GM06990 (cell line): ENCODE data around the gene NFATC2IP.

Source experiments
- DNase-seq: peaks from one replicate; pipeline ENCODE4 v3.0.0-alpha.2; 2011; ENCODE audit not compliant: insufficient read length; ENCODE audit errors: extremely low read depth
- H3K27me3 ChIP-seq: replicated peaks from 2 replicates; pipeline ENCODE4 v1.6.0; 2011; ENCODE audit warnings: low read length; ENCODE audit not compliant: control insufficient read depth, insufficient read depth
- H3K36me3 ChIP-seq: 2 replicates; pipeline ENCODE4 v1.5.1; 2011; ENCODE audit warnings: low read length; ENCODE audit not compliant: control insufficient read depth, insufficient read depth
- H3K4me3 ChIP-seq: replicated peaks from 2 replicates; pipeline ENCODE4 v1.5.1; 2011; ENCODE audit warnings: low read depth, mild to moderate bottlenecking, control low read depth, low read length
- TF ChIP-seq, protein P1 (sequence below): IDR thresholded peaks from 2 replicates; pipeline ENCODE4 v1.5.1; 2011; ENCODE audit warnings: low read length, control low read depth, mild to moderate bottlenecking, inconsistent platforms; ENCODE audit not compliant: insufficient read depth, poor library complexity, severe bottlenecking

NFATC2IP gene

DNA sequence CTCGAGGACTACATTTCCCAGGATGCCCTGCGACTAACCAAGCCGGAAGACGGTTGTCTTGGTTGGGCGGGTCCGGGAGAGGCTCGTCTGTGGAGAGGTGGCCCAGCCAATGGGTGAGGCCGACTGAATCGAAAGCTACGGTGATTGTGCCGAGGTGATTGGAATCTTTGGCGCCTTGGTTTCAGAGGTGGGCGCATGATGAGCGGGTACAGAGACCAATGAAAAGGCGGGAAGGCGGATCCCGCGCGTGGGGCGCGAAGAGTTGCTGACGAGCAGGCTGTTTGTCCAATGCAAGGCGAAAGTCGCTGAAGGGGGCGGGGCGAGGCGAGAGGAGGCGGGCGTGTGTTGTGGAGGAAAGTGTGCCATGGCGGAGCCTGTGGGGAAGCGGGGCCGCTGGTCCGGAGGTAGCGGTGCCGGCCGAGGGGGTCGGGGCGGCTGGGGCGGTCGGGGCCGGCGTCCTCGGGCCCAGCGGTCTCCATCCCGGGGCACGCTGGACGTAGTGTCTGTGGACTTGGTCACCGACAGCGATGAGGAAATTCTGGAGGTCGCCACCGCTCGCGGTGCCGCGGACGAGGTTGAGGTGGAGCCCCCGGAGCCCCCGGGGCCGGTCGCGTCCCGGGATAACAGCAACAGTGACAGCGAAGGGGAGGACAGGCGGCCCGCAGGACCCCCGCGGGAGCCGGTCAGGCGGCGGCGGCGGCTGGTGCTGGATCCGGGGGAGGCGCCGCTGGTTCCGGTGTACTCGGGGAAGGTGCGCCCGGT lies at the start of gene NFATC2IP:
TSS of gene NFATC2IP (plus strand) at position 290 of the 762 bp plus-strand sequence. CDS start at position 365, 75 bp downstream.
- peak; percentile 99 for DNase-seq
- H3K36me3 ChIP-seq, result peaks cover 15% of the 10 kb centered on the region
- H3K27me3 ChIP-seq, result no peaks in the 10 kb centered on the region
- TF ChIP-seq, protein P1, sequence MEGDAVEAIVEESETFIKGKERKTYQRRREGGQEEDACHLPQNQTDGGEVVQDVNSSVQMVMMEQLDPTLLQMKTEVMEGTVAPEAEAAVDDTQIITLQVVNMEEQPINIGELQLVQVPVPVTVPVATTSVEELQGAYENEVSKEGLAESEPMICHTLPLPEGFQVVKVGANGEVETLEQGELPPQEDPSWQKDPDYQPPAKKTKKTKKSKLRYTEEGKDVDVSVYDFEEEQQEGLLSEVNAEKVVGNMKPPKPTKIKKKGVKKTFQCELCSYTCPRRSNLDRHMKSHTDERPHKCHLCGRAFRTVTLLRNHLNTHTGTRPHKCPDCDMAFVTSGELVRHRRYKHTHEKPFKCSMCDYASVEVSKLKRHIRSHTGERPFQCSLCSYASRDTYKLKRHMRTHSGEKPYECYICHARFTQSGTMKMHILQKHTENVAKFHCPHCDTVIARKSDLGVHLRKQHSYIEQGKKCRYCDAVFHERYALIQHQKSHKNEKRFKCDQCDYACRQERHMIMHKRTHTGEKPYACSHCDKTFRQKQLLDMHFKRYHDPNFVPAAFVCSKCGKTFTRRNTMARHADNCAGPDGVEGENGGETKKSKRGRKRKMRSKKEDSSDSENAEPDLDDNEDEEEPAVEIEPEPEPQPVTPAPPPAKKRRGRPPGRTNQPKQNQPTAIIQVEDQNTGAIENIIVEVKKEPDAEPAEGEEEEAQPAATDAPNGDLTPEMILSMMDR, result no peak
- H3K4me3 ChIP-seq, result peak within 1 kb of the TSS; percentile 87

DNA sequence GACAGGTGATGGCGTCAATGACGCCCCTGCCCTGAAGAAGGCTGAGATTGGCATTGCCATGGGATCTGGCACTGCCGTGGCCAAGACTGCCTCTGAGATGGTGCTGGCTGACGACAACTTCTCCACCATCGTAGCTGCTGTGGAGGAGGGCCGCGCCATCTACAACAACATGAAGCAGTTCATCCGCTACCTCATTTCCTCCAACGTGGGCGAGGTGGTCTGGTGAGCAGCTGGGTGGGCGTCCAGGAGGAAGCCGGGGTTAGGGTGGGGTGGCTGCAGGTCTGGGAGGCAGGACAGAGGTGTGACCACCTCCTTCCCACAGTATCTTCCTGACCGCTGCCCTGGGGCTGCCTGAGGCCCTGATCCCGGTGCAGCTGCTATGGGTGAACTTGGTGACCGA lies 48.9 kb upstream of the NFATC2IP start:
- Histone ChIP-seq H3K4me3 (no peak overlapping the region), H3K36me3 (peaks cover 13% of the 10 kb centered on the region), H3K27me3 (no peaks in the 10 kb centered on the region)
- TF ChIP-seq, protein P1, result no peak
- no peak for DNase-seq

DNA sequence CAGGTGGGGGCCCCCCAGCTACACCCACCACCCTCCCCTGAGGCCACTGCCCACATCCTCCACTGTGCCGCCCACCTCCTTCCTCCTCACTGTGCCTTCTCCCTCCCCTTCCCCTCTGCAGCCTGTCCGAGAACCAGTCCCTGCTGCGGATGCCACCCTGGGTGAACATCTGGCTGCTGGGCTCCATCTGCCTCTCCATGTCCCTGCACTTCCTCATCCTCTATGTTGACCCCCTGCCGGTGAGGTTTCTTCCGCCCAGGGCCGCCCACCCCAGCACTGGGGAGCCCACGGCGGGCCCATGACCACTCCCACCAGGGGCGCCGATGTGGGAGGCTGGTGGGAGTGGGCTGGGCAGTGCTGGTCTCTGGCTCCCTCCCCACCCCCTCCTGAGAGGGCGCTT lies 47.8 kb upstream of the NFATC2IP start:
- DNase-seq, result no peak
- no peak overlapping the region for H3K4me3 ChIP-seq
- TF ChIP-seq, protein P1, result no peak
- H3K36me3 ChIP-seq, result peaks cover 11% of the 10 kb centered on the region
- no peaks in the 10 kb centered on the region for H3K27me3 ChIP-seq

DNA sequence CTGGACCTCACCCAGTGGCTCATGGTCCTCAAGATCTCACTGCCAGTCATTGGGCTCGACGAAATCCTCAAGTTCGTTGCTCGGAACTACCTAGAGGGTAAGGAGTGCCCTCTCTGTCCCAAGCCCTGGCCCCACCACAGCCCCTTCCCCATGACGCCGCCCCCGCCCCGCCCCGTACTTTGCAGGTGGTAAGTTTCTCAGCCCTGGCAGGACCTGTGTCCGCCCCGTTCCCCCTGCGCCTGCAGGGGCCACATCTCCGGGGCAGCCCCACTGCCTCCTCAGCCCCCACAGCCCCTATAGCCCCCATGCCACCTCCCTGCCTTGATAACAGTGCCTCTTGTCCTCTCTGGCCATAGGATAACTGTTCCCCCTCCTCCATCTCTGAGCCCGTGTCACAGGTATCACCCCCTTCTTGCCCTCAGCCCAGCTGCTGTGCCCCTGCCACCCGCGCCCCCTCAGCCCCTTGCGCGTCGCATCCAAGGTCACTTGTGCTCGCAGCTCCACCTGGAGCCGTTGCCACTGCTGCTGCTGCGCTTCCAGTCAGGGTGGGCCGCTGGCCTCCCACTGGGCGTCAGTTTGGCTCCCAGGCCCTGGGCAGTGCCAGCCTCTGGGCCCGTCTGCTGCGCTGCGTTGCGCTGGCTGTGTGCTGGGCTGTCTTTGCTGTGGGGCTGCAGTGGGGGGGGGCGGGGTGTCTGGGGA lies 47.2 kb upstream of the NFATC2IP start:
- Histone ChIP-seq H3K27me3 (no peaks in the 10 kb centered on the region), H3K4me3 (no peak overlapping the region), H3K36me3 (peaks cover 15% of the 10 kb centered on the region)
- TF ChIP-seq, protein P1, result no peak
- no peak for DNase-seq

DNA sequence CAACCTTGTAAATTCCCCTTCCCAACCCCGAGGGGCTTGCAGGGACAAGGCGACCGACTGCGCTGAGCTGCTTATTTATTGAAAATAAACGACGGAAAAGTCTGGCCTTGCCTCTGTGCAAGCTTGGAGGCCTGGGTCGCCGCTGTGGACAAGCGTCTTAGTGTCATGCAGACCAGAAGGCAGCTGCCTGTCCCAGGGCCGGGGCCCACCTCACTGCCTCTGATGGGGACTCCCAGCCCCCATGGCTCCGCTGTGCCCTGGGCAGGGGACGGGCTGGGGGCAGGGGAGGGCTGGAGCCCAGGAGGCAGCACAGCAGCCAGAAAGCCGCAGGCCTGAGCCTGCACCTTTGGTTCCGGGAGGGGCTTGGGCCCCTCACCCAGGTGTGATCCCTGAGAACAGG lies 46.4 kb upstream of the NFATC2IP start:
- no peak for DNase-seq
- H3K4me3 ChIP-seq, result no peak overlapping the region
- TF ChIP-seq, protein P1, result no peak
- peaks cover 16% of the 10 kb centered on the region for H3K36me3 ChIP-seq
- no peaks in the 10 kb centered on the region for H3K27me3 ChIP-seq
